ENCODE measurements around the gene APLN. TPM values are rescaled to one million over a fixed set of nuclear protein-coding genes. Genes with fewer than 3 reads are reported as not detected.

The APLN gene
- total RNA-seq, 2 donors from 2014 or later = not detected

DNA sequence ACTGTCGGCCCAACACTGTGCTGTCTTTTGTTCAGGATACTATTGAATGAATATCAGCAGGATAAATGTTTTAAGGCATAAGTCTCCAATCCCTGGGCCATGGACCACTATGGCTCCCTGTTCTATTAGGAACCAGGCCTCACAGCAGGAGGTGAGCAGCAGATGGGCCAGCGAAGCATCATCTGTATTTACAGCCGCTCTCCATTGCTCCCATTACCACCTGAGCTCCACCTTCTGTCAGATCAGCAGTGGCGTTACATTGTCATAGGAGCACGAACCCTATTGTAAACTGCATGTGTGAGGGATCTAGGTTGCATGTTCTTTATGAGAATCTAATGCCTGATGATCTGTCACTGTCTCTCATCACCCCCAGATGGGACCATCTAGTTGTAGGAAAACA lies 3.7 kb upstream of the APLN start:
- H3K4me1 ChIP-seq = peaks cover 14% of the 10 kb centered on the region
- DNase-seq (no peak), ATAC-seq (no peak)
- H3K27ac ChIP-seq = no peak overlapping the region
- WGBS, 2 donors = 97 to 100% methylated on average over 1 to 5 of the region's 5 CpGs
- no peaks in the 10 kb centered on the region for H3K27me3 ChIP-seq
- TF ChIP-seq, protein P1, sequence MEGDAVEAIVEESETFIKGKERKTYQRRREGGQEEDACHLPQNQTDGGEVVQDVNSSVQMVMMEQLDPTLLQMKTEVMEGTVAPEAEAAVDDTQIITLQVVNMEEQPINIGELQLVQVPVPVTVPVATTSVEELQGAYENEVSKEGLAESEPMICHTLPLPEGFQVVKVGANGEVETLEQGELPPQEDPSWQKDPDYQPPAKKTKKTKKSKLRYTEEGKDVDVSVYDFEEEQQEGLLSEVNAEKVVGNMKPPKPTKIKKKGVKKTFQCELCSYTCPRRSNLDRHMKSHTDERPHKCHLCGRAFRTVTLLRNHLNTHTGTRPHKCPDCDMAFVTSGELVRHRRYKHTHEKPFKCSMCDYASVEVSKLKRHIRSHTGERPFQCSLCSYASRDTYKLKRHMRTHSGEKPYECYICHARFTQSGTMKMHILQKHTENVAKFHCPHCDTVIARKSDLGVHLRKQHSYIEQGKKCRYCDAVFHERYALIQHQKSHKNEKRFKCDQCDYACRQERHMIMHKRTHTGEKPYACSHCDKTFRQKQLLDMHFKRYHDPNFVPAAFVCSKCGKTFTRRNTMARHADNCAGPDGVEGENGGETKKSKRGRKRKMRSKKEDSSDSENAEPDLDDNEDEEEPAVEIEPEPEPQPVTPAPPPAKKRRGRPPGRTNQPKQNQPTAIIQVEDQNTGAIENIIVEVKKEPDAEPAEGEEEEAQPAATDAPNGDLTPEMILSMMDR (IDR thresholded peaks at IDR 0.05) = no peak
- TF ChIP-seq POLR2A (IDR thresholded peaks at IDR 0.05) = no peak
- no peaks in the 10 kb centered on the region for H3K9me3 ChIP-seq
- H3K4me3 ChIP-seq = no peak overlapping the region
- intact Hi-C loops (cut with DNase I) = no loop called here
- no peaks in the 10 kb centered on the region for H3K36me3 ChIP-seq (replicated peaks in 1 of 2; ENCODE audit: insufficient read depth in 1 of 2, low read depth in 2 of 2)

DNA sequence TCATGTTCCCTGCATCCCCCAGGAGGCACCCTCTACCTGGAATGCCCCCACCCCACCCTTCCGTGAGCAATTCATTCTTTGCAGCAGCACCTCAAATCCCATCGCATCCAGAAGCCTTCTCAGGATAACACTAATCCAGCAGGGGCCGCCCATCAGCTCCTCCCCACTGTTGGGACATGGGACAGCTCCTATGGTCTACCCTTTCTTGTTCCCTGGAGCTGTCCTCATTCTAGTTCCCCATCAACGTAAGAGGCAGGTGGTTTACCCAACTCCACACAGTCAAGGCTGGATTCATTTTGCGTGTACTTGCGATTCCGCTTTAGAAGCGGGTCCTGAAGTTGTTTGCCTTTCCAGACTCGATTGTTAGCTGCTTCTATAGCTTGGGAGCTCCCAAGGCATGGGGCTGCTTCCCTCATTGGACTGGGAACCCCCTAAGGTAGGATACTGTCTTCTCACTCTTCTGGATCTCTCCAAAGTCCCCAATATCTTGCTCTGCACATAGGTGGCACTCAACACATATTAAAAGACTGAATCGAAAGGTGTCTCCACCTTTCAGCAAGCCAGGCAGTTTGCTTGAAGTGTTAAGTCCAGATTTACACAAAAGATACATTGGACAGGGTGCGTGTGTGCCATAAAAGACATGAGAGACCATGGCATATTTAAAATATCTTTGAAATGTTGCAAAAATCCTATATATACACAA lies 942 bp upstream of the APLN start:
- no peaks in the 10 kb centered on the region for H3K27me3 ChIP-seq
- peaks cover 14% of the 10 kb centered on the region for H3K4me1 ChIP-seq
- no peaks in the 10 kb centered on the region for H3K36me3 ChIP-seq (replicated peaks in 1 of 2; ENCODE audit: insufficient read depth in 1 of 2, low read depth in 2 of 2)
- H3K4me3 ChIP-seq = no peak overlapping the region
- DNase-seq = peak in 1 of 4 donors; percentile 16
- WGBS, 2 donors = 22 to 33% methylated on average over 10 to 11 of the region's 11 CpGs
- no peaks in the 10 kb centered on the region for H3K9me3 ChIP-seq
- H3K27ac ChIP-seq = no peak overlapping the region
- ATAC-seq = no peak
- no peak for TF ChIP-seq POLR2A (IDR thresholded peaks at IDR 0.05)
- TF ChIP-seq, protein P1 (IDR thresholded peaks at IDR 0.05) = peak in 2 of 7 experiments; percentile 13 to 14
- intact Hi-C loops (cut with DNase I) = no loop called here

DNA sequence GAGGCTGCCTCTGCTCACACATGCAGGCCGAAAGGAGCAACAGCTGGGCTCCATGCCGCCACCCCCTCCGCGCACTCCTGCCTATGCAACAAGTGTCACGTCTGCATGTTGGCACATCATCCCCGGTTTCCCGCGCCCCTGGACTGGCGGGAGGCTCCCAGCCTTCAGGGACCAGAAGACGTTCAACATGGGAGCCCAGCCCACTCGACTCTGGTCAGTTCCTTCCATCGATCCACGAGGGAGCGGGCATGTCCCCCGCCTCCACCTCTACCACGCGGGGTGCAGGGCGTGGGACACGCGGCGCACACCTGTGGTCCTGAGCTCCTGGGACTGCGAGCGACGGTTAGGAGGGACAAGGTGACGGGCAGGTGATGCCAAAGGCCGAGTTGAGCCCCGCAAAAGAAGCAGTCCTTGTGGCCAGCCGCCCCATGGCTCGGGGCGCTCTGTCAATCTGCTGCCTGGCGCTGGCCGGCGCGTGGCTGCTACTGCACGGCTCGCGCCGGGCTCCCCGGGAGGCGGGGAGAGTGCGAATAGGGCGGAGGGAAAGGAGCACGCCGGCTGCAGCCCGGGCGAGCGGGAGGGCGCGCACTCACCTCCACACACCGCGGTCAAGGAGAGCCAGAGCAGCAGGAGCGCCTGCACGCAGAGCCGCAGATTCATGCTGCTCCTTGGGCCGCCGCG lies 645 bp downstream of the APLN start:
- DNase-seq = peak in 3 of 4 donors; percentile 15 to 43 (median 34)
- no peak overlapping the region for H3K27ac ChIP-seq
- no peak for TF ChIP-seq POLR2A (IDR thresholded peaks at IDR 0.05)
- TF ChIP-seq, protein P1 (IDR thresholded peaks at IDR 0.05) = no peak
- 0% methylated on average over 36 of the region's 57 CpGs; no CpG with 5 or more reads in 1 of the 2 donors for WGBS, 2 donors
- no peaks in the 10 kb centered on the region for H3K27me3 ChIP-seq
- no peaks in the 10 kb centered on the region for H3K9me3 ChIP-seq
- intact Hi-C loops (cut with DNase I) = no loop called here
- no peak overlapping the region for H3K4me3 ChIP-seq
- no peaks in the 10 kb centered on the region for H3K36me3 ChIP-seq (replicated peaks in 1 of 2; ENCODE audit: insufficient read depth in 1 of 2, low read depth in 2 of 2)
- peak; percentile 71 for ATAC-seq
- H3K4me1 ChIP-seq = peaks cover 14% of the 10 kb centered on the region

DNA sequence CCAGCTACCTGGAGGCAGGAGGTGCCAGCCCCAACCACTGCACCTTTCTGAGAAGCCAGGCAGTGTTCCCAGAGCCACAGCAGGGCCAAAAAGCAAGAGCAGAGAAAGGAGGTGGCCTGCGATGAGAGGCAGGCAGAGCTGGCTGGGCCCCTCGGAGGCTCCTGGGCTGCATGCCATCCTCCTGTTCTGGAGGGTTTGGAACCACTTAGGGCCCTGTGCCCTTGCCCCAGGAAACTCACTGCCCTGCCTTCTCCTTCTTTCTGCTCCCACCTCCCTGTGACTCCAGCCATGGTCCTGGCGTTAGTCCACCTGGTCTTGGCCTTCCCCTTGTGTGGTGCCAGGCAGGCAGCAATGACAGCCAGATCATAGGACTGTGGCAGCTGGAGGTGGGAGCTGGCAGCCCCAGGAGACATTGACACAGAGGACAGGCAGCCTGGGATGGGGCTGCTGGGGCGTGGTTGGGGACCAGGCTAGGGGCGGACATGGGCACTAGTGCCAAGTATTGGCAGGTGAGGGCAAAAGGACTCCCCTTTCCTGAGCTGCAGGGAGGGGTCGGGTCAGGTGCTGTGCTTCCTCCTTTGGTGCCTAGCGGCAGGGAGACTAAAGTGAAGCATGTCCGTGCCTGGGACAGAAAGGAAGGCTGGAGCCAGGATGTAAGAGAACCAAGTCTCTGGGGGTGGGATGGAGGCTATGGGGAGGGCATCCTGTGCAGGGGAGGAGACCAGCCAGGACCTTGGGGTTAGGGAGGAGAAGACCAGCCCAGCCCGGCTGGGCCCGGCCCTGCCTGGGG lies 1.4 kb downstream of the APLN start:
- Histone ChIP-seq H3K4me3 (no peak overlapping the region), H3K9me3 (no peaks in the 10 kb centered on the region), H3K4me1 (peaks cover 14% of the 10 kb centered on the region), H3K27me3 (no peaks in the 10 kb centered on the region), H3K27ac (no peak overlapping the region), H3K36me3 (replicated peaks in 1 of 2; ENCODE audit: insufficient read depth in 1 of 2, low read depth in 2 of 2) (no peaks in the 10 kb centered on the region)
- no peak for DNase-seq
- 28 to 50% methylated on average over 3 to 5 of the region's 10 CpGs for WGBS, 2 donors
- no peak for ATAC-seq
- no peak for TF ChIP-seq POLR2A (IDR thresholded peaks at IDR 0.05)
- TF ChIP-seq, protein P1 (IDR thresholded peaks at IDR 0.05) = no peak
- intact Hi-C loops (cut with DNase I) = no loop called here
